ENCODE data around the gene JSRP1.

Gene JSRP1

GRCh38 chr19:2255982-2256685 is at the start of gene JSRP1:
TSS of gene JSRP1 (minus strand) at chr19:2256417. CDS start at chr19:2255314, 1,103 bp downstream.
- peak; percentile 55 for DNase-seq (ENCODE audit: low spot score)

GRCh38 chr19:2305452-2306280 is 49.4 kb upstream of the JSRP1 start:
- no peak for DNase-seq (ENCODE audit: low spot score)

- DNase-seq (ENCODE audit: low spot score), result no peak
These were observed 47.1 kb upstream of the JSRP1 start for GRCh38 chr19:2303211-2303798.

GRCh38 chr19:2302319-2303210 is 46.3 kb upstream of the JSRP1 start:
- peak; percentile 77 for DNase-seq (ENCODE audit: low spot score)

- no peak for DNase-seq (ENCODE audit: low spot score)
These were observed 44.3 kb upstream of the JSRP1 start for GRCh38 chr19:2300533-2300932.

- DNase-seq (ENCODE audit: low spot score), result no peak
These were observed 39.9 kb upstream of the JSRP1 start for GRCh38 chr19:2296141-2296540.

GRCh38 chr19:2294687-2295335 is 38.6 kb upstream of the JSRP1 start:
- DNase-seq (ENCODE audit: low spot score), result no peak

GRCh38 chr19:2291185-2291751 is 35.1 kb upstream of the JSRP1 start:
- peak; percentile 84 for DNase-seq (ENCODE audit: low spot score)

- DNase-seq (ENCODE audit: low spot score), result peak; percentile 63
These were observed 34.4 kb upstream of the JSRP1 start for GRCh38 chr19:2290441-2291184.

- no peak for DNase-seq (ENCODE audit: low spot score)
These were observed 33.7 kb upstream of the JSRP1 start for GRCh38 chr19:2289714-2290435.

GRCh38 chr19:2288818-2289713 is 32.8 kb upstream of the JSRP1 start:
- no peak for DNase-seq (ENCODE audit: low spot score)

- no peak for DNase-seq (ENCODE audit: low spot score)
These were observed 32.2 kb upstream of the JSRP1 start for GRCh38 chr19:2288338-2288817.

GRCh38 chr19:2287585-2288337 is 31.5 kb upstream of the JSRP1 start:
- DNase-seq (ENCODE audit: low spot score), result no peak

- DNase-seq (ENCODE audit: low spot score), result no peak
These were observed 30.4 kb upstream of the JSRP1 start for GRCh38 chr19:2286402-2287140.

- DNase-seq (ENCODE audit: low spot score), result no peak
These were observed 27.8 kb upstream of the JSRP1 start for GRCh38 chr19:2283835-2284507.

- DNase-seq (ENCODE audit: low spot score), result no peak
These were observed 26.6 kb upstream of the JSRP1 start for GRCh38 chr19:2282862-2283237.
